Ishikawa (cell line): Measurements from ENCODE around the gene IL1F10.

Source experiments
- CEBPB ChIP-seq: IDR thresholded peaks from 2 replicates; pipeline ENCODE4 v1.6.1; 2012
- CREB1 ChIP-seq: IDR thresholded peaks from 2 replicates; pipeline ENCODE4 v1.6.1; 2012; ENCODE audit warnings: low read depth
- EGR1 ChIP-seq: IDR thresholded peaks from 2 replicates; pipeline ENCODE4 v1.6.1; 2012
- EP300 ChIP-seq: IDR thresholded peaks from 2 replicates; pipeline ENCODE4 v1.6.1; 2012; ENCODE audit warnings: borderline replicate concordance
- FOXM1 ChIP-seq: IDR thresholded peaks from 2 replicates; pipeline ENCODE4 v1.6.1; 2012; ENCODE audit warnings: low read depth, borderline replicate concordance
- NFIC ChIP-seq: IDR thresholded peaks from 2 replicates; pipeline ENCODE4 v1.6.1; 2012
- RAD21 ChIP-seq: IDR thresholded peaks from 2 replicates; pipeline ENCODE4 v1.6.1; 2012; ENCODE audit warnings: low read depth
- REST ChIP-seq: IDR thresholded peaks from 2 replicates; pipeline ENCODE4 v1.6.1; 2012; ENCODE audit warnings: low read depth, mild to moderate bottlenecking
- TAF1 ChIP-seq: IDR thresholded peaks from 2 replicates; pipeline ENCODE4 v1.6.1; 2012; ENCODE audit warnings: low read depth, mild to moderate bottlenecking
- TCF12 ChIP-seq: IDR thresholded peaks from 2 replicates; pipeline ENCODE4 v1.6.1; 2012; ENCODE audit warnings: low read depth
- TEAD4 ChIP-seq: IDR thresholded peaks from 2 replicates; pipeline ENCODE4 v1.6.1; 2012
- USF1 ChIP-seq: IDR thresholded peaks from 2 replicates; pipeline ENCODE4 v1.6.1; 2012
- YY1 ChIP-seq: IDR thresholded peaks from 2 replicates; pipeline ENCODE4 v1.6.1; 2012; ENCODE audit warnings: low read depth
- ZBTB7A ChIP-seq: IDR thresholded peaks from 2 replicates; pipeline ENCODE4 v1.6.1; 2012; ENCODE audit warnings: low read depth
- TF ChIP-seq, protein P1 (sequence below): IDR thresholded peaks from 2 replicates; pipeline ENCODE4 v1.6.1; 2012

IL1F10 gene

GRCh38 chr2:113104054-113104611 lies 36.4 kb downstream of the IL1F10 start:
- TF ChIP-seq TCF12 (no peak), CEBPB (no peak), YY1 (no peak), CREB1 (no peak), TAF1 (no peak), RAD21 (no peak), ZBTB7A (no peak), EGR1 (no peak)
- TF ChIP-seq, protein P1, sequence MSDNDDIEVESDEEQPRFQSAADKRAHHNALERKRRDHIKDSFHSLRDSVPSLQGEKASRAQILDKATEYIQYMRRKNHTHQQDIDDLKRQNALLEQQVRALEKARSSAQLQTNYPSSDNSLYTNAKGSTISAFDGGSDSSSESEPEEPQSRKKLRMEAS = no peak

- TF ChIP-seq, protein P1 = no peak
- TF ChIP-seq CREB1 (no peak), YY1 (no peak), TAF1 (no peak), USF1 (no peak), TEAD4 (no peak), NFIC (no peak), TCF12 (no peak)
Measured at GRCh38 chr2:113105047-113105785, 37.4 kb downstream of the IL1F10 start.

DNA sequence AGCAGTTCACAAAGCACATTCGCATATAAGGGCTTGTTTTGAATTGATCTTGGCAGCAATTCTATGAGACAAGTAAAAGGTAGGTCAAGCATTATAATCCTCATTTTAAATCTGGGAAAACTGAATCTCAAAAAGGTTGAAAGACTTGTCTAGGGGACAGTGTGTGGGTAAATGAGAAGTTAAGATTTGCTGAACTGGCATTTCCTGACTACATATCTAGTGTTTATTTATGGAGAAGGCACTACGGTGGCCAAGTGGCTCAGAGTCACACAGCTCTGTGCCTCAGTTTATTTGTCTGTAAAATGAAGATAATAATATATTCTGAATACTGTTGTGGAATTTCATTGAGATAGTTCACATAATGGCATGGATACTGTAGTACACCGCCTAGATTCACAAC lies 43.4 kb downstream of the IL1F10 start:
- TF ChIP-seq YY1 (no peak), TAF1 (no peak), CEBPB (no peak), EP300 (no peak), FOXM1 (no peak), ZBTB7A (no peak), USF1 (no peak), RAD21 (no peak), TEAD4 (no peak), TCF12 (no peak), NFIC (no peak), REST (no peak)
- TF ChIP-seq, protein P1 = no peak

DNA sequence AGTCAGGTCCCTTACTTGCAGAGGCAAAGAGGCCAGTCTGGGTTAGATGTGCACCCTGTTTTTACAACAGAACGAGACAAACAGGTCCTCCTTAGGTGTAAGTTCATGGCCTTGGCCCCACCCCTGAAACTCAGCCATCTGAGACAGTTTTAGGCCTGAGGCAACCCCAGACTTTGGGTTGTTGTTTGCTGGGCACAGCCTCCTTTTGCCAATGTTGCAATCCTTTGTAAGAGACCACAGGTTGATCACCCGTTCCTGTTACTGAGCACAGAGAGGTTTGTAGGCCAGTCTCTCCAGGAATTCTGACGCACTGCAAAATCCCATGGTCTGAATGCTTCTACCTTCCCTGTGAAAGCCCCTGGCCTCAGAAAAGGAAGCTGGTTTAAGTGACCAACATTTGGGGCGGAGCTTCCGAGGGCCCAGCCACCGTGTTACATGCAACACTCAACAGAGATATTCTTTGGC lies 44.1 kb downstream of the IL1F10 start:
- no peak for TF ChIP-seq USF1
- TF ChIP-seq CEBPB = peak; percentile 50; the same call in 1 of the 2 replicates

DNA sequence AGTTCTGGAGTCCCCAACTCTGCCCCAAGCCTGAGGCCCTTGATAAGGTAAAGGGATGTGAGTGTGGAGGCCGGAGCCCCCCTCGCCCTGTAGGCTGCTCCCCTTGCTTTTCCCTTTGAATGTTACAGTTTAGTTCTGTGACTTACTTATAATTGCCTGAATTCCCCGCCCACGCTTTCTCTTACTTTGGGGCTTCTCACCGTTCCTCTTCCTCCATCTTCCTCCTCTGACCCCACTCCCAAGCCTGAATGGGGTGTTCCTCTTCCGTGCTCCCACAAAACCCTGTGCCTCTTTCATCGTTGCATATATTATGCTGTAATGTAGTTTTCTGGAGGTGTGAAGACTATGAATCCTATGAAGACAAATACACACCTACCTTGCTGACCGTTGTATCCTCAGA lies 44.7 kb downstream of the IL1F10 start:
- no peak for TF ChIP-seq CREB1
- no peak for TF ChIP-seq EGR1
- TF ChIP-seq EP300 = no peak
- TF ChIP-seq NFIC = no peak
- no peak for TF ChIP-seq ZBTB7A
- TF ChIP-seq FOXM1 = no peak
- TF ChIP-seq TEAD4 = no peak
- no peak for TF ChIP-seq USF1
- no peak for TF ChIP-seq RAD21
- no peak for TF ChIP-seq CEBPB
- no peak for TF ChIP-seq REST
- TF ChIP-seq TCF12 = no peak
- no peak for TF ChIP-seq YY1
- TF ChIP-seq, protein P1 = no peak
- TF ChIP-seq TAF1 = no peak
